Measurements from ENCODE around the gene SLC35B2. TPM values are rescaled to one million over a fixed set of nuclear protein-coding genes. Genes with fewer than 3 reads are reported as not detected.

The SLC35B2 gene
- total and polyA plus RNA-seq, 10 of the 15 experiments (the other 5 are each of a cell fraction or from before 2014, with no cell fraction given): 11.3 to 45.4 (median 33.8) TPM

GRCh38 chr6:44291841-44292240 lies 34.5 kb upstream of the SLC35B2 start:
- CTCF ChIA-PET: interaction anchor here (1.4 kb wide), 1 partner anchor 24 kb away, joined by 6 read pairs; no protein-coding TSS in a partner anchor
- H3K27ac ChIP-seq (ENCODE audit: control insufficient read depth, insufficient read depth): no peak overlapping the region
- ATAC-seq (peak; percentile 35; the same call in 2 of the 3 replicates), FAIRE-seq (no peak), DNase-seq (ENCODE audit: low read depth, low spot score) (no peak)
- H3K4me1 ChIP-seq (ENCODE audit: control insufficient read depth, insufficient read depth, low read length): no peaks in the 10 kb centered on the region
- RAD21 ChIA-PET (ENCODE audit: unreplicated experiment): no interaction called here
- peaks cover 7 to 10% of the 10 kb centered on the region in 2 experiments; a peak in 3 of 4 replicates for H3K27me3 ChIP-seq (replicated peaks in 1 of 2; ENCODE audit: control insufficient read depth in 2 of 2, insufficient read depth in 2 of 2, low read length in 1 of 2)
- no peak overlapping the region for H3K9ac ChIP-seq (ENCODE audit: control insufficient read depth, insufficient read depth, low read length)
- no peaks in the 10 kb centered on the region for H4K20me1 ChIP-seq (ENCODE audit: control insufficient read depth, insufficient read depth)
- SMC1A ChIA-PET (ENCODE audit: uncharacterized antibody, unreplicated experiment): no interaction called here
- no TSS peak for BruUV-seq (replicated peaks)
- no peak overlapping the region for H3K4me3 ChIP-seq
- no peak overlapping the region for H2AFZ ChIP-seq (ENCODE audit: control insufficient read depth, low read depth, low read length)
- POLR2A ChIA-PET: no interaction called here
- no peaks in the 10 kb centered on the region for H3K36me3 ChIP-seq (ENCODE audit: control insufficient read depth in 2 of 2, insufficient read depth in 2 of 2, low read length in 1 of 2)
- in situ Hi-C loops (cut with MboI): no loop called here
- no peak for TF ChIP-seq GATAD2B (conservative IDR thresholded peaks at IDR 0.05; ENCODE audit: low read depth)
- TF ChIP-seq NR2F1 (conservative IDR thresholded peaks at IDR 0.05): no peak
- TF ChIP-seq TBL1XR1 (IDR thresholded peaks at IDR 0.05; ENCODE audit: low read depth, low read length): no peak
- no peak for TF ChIP-seq KDM1A (IDR thresholded peaks at IDR 0.05; ENCODE audit: borderline replicate concordance)
- no peak for TF ChIP-seq RAD51 (IDR thresholded peaks at IDR 0.05)
- TF ChIP-seq CBX3 (IDR thresholded peaks at IDR 0.05; ENCODE audit: borderline replicate concordance, low read depth): no peak
- TF ChIP-seq IRF3 (IDR thresholded peaks at IDR 0.05): no peak
- TF ChIP-seq, protein P1, sequence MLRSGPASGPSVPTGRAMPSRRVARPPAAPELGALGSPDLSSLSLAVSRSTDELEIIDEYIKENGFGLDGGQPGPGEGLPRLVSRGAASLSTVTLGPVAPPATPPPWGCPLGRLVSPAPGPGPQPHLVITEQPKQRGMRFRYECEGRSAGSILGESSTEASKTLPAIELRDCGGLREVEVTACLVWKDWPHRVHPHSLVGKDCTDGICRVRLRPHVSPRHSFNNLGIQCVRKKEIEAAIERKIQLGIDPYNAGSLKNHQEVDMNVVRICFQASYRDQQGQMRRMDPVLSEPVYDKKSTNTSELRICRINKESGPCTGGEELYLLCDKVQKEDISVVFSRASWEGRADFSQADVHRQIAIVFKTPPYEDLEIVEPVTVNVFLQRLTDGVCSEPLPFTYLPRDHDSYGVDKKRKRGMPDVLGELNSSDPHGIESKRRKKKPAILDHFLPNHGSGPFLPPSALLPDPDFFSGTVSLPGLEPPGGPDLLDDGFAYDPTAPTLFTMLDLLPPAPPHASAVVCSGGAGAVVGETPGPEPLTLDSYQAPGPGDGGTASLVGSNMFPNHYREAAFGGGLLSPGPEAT (IDR thresholded peaks at IDR 0.05; ENCODE audit: low read depth): no peak
- no peak for TF ChIP-seq ATF2 (IDR thresholded peaks at IDR 0.05; ENCODE audit: low read length)
- TF ChIP-seq, protein P2, sequence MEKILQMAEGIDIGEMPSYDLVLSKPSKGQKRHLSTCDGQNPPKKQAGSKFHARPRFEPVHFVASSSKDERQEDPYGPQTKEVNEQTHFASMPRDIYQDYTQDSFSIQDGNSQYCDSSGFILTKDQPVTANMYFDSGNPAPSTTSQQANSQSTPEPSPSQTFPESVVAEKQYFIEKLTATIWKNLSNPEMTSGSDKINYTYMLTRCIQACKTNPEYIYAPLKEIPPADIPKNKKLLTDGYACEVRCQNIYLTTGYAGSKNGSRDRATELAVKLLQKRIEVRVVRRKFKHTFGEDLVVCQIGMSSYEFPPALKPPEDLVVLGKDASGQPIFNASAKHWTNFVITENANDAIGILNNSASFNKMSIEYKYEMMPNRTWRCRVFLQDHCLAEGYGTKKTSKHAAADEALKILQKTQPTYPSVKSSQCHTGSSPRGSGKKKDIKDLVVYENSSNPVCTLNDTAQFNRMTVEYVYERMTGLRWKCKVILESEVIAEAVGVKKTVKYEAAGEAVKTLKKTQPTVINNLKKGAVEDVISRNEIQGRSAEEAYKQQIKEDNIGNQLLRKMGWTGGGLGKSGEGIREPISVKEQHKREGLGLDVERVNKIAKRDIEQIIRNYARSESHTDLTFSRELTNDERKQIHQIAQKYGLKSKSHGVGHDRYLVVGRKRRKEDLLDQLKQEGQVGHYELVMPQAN (conservative IDR thresholded peaks at IDR 0.05): no peak
- TF ChIP-seq NFIC (IDR thresholded peaks at IDR 0.05; ENCODE audit: low read depth, low read length): no peak
- TF ChIP-seq HDAC6 (IDR thresholded peaks at IDR 0.05; ENCODE audit: unreplicated experiment): no peak
- intact Hi-C loops (cut with micrococcal nuclease; ENCODE audit: unreplicated experiment): no loop called here
- no peak overlapping the region for H3K4me2 ChIP-seq (ENCODE audit: control insufficient read depth, insufficient read depth)
- 25% methylated on average over 4 of the region's 4 CpGs for WGBS (ENCODE audit: insufficient coverage, insufficient replicate concordance, low lambda C conversion rate, missing lambda C conversion rate)
- H3K9me3 ChIP-seq (replicated peaks; ENCODE audit: control insufficient read depth, insufficient read depth, low read length): no peaks in the 10 kb centered on the region
- no peaks in the 10 kb centered on the region for H3K79me2 ChIP-seq (ENCODE audit: control insufficient read depth, insufficient read depth, low read length)

All from GM12878 (cell line).